HG02973 (cell line): Measurements from ENCODE around the gene HIP1.
"Not testable (repeated sequence)": the region's sequence is repeated elsewhere in the genome, so short reads cannot be mapped to it uniquely, and the experiment has no call there.

Experiments
- ATAC-seq: cut with Tn5 transposase; IDR thresholded peaks from one replicate; pipeline ENCODE4 v1.9.1; 2021; ENCODE audit warnings: moderate library complexity; ENCODE audit not compliant: unreplicated experiment

The HIP1 gene

DNA sequence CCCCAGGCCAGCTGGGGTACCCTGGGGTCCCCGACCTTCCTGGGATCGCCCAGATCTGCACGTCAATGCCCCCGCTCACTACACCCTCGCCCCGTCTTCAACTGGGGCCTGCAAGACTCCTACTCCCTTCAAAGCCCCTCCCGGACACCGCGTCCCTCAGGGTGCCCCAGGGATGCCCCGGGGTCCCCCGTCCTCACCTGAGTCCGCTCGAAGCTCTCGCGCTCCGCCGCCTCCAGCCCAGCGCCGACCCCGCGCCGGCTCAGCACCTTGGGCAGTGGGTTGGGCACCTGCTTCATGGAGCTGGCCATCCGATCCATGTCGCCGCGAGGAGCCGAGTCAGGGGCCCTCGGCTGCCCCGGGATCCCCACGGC lies at the start of gene HIP1:
Gene HIP1 (minus strand): TSS at position 338 of the 371 bp plus-strand sequence. CDS start 21 bp downstream, at position 317.
- peak; percentile 12 for ATAC-seq

- not testable (repeated sequence) for ATAC-seq
Measured at GRCh38 chr7:75788154-75788847, 49.6 kb upstream of the HIP1 start.

- not testable (repeated sequence) for ATAC-seq
Measured at GRCh38 chr7:75783058-75783457, 44.3 kb upstream of the HIP1 start.

GRCh38 chr7:75780647-75781273 lies 42.0 kb upstream of the HIP1 start:
- ATAC-seq = not testable (repeated sequence)

- not testable (repeated sequence) for ATAC-seq
Measured at GRCh38 chr7:75779516-75779915, 40.8 kb upstream of the HIP1 start.

GRCh38 chr7:75779035-75779434 lies 40.3 kb upstream of the HIP1 start:
- not testable (repeated sequence) for ATAC-seq

DNA sequence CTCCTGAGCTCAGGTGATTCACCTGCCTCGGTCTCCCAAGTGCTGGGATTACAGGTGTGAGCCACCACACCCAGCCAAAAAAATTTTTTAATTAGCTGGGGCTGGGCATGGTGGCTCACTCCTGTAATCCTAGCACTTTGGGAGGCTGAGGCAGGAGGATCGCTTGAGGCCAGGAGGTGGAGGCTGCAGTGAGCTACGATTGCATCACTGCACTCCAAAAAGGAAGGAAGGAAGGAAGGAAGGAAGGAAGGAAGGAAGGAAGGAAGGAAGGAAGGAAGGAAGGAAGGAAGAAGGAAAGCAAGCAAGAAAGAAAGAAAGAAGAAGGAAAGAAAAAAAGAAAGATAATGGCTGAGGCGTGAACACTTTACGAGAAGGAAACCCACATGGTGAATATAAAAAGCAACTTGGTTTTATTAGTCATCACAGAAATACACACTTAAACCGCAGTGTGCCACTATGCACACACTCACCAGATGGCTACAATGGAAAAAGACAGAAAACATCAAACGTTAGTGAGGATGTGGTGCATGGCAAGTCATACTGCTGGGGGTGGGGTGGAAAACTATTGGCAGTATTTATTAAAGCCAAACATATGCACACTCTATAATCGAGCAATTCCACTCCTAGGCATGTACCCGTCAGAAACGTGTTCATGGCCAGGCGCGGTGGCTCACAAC lies 37.7 kb upstream of the HIP1 start:
- no peak for ATAC-seq

DNA sequence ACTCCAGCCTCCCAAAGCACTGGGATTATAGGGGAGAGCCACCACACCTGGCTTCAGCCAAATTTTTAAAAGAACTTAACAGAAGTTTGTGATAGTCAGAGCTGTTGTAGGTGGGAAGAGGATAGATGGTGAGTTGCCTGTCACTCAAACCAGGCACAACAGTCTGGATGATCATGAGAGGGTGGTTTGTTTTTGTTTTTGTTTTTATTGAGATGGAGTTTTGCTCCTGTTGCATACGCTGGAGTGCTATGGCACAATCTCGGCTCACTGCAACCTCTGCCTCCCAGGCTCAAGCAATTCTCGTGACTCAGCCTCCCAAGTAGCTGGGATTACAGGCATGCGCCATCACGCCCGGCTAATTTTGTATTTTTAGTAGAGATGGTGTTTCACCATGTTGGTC lies 35.2 kb upstream of the HIP1 start:
- ATAC-seq = not testable (repeated sequence)

GRCh38 chr7:75772081-75773077 lies 33.6 kb upstream of the HIP1 start, which contains the start of gene CCL26:
TSS of gene CCL26 (minus strand) at chr7:75772211. CDS start at chr7:75772176, 35 bp downstream.
- no peak for ATAC-seq

- ATAC-seq = no peak
Measured at GRCh38 chr7:75771224-75771623, 32.5 kb upstream of the HIP1 start.

- no peak for ATAC-seq
Measured at GRCh38 chr7:75762350-75762917, 23.7 kb upstream of the HIP1 start.

DNA sequence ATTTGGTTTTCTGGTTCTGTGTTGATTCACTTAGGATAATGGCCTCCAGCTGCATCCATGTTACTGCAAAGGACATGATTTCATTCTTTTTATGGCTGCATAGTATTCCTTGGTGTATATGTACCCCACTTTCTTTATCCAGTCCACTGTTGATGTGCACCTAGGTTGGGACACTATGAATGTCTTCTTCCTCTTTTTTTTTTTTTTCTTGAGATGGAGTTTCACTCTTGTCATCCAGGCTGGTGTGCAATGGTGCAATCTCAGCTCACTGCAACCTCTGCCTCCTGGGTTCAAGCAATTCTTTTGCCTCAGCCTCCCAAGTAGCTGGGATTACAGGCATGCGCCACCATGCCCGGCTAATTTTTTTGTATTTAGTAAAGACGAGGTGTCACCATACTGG lies 23.1 kb upstream of the HIP1 start:
- not testable (repeated sequence) for ATAC-seq

GRCh38 chr7:75758491-75758890 lies 19.8 kb upstream of the HIP1 start:
- ATAC-seq = no peak

GRCh38 chr7:75757860-75758259 lies 19.1 kb upstream of the HIP1 start:
- no peak for ATAC-seq

GRCh38 chr7:75756991-75757676 lies 18.4 kb upstream of the HIP1 start:
- ATAC-seq = no peak

DNA sequence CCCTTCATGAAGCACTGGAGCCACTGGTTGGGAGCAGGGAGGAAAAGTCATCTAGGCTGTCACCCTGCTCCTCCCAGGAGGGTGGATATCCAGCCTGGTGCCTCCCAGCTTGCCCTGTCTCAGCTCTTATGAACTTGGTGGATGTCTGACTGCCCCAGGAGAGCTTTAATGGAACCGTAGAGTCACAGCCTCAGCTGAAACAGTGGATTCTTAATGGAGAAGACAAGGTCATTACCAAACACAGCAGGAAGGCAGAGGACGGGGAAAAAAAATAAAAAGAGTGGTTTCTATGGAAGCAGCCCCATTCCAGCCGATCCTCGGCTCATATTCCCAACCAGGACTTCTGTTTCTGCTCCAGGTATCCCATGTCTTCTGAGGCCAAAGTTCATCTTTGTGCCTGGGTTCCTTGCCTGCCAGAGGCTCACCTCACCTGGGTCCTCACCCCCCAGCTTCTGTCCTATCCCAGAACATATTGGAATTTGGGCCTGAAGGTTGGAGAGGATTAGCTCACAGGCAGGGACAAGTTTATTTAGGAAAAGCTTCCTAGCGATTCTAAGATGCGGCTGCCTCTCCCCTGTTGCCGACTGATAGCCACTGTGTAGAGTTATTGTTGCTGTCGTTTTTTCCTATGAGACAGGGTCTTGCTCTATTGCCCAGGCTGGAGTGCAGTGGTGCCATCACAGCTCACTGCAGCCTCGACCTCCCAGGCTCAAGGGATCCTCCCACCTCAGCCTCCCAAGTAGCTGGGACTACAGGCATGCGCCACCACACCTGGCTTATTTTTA lies 17.7 kb upstream of the HIP1 start:
- no peak for ATAC-seq

DNA sequence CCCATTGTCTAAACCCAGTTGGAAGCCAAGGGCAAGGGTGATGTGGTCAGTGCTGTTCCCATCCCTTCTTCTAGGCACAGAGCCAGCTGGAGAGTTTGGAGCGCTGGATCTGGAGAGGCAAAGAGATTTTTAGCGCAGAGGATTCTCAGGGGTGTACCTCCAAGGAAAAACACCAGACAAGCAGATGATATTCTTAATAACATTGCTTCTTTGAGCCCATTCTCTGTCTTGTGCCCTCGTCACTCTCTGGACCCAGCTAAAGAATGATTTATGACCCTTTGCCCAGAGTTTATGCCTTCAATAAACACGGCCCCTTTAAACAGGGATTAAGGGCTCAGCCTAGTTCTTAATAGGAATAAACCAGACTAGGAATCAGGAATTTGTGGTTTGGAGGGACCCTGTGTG lies 4.7 kb upstream of the HIP1 start:
- no peak for ATAC-seq

- no peak for ATAC-seq
Measured at GRCh38 chr7:75740846-75741497, 2.2 kb upstream of the HIP1 start.
